HepG2 (cell line): Measurements from ENCODE around the gene GDE1. TPM values are rescaled to one million over a fixed set of nuclear protein-coding genes. Genes with fewer than 3 reads are reported as not detected.

ENCODE experiments used
- CBX5 ChIP-seq: sonication (generic); formaldehyde crosslinking; IDR thresholded peaks from 2 replicates; pipeline ENCODE4 v1.4.0; 2020; ENCODE audit warnings: missing genetic modification reagents, borderline replicate concordance
- ETV6 ChIP-seq: sonication (generic); formaldehyde crosslinking; conservative IDR thresholded peaks from 2 replicates; pipeline ENCODE4 v1.4.0; 2020; ENCODE audit warnings: missing genetic modification reagents
- JUNB ChIP-seq: sonication (generic); formaldehyde crosslinking; IDR thresholded peaks from 2 replicates; pipeline ENCODE4 v1.8.0; 2022; ENCODE audit warnings: missing genetic modification reagents, mild to moderate bottlenecking, borderline replicate concordance
- KDM6A ChIP-seq: IDR thresholded peaks from 2 replicates; pipeline ENCODE4 v1.6.1; 2016; ENCODE audit warnings: low read depth
- NCOA5 ChIP-seq: sonication (generic); formaldehyde crosslinking; IDR thresholded peaks from 2 replicates; pipeline ENCODE4 v1.4.0; 2020; ENCODE audit warnings: missing genetic modification reagents
- NFKBIZ ChIP-seq: IDR thresholded peaks from 2 replicates; pipeline ENCODE4 v1.6.1; 2018; ENCODE audit warnings: missing genetic modification reagents, missing compliant biosample characterization
- NRL ChIP-seq: sonication (generic); formaldehyde crosslinking; IDR thresholded peaks from 2 replicates; pipeline ENCODE4 v1.5.0; 2020; ENCODE audit warnings: missing genetic modification reagents, mild to moderate bottlenecking, moderate library complexity, borderline replicate concordance
- RNF2 ChIP-seq: fragments of 450-650 bp; conservative IDR thresholded peaks from 2 replicates; pipeline ENCODE4 v1.6.1; 2016; ENCODE audit warnings: low read depth
- ZBTB3 ChIP-seq: sonication (generic); formaldehyde crosslinking; IDR thresholded peaks from 2 replicates; pipeline ENCODE4 v1.4.0; 2020; ENCODE audit warnings: low read depth, mild to moderate bottlenecking, moderate library complexity, missing genetic modification reagents, borderline replicate concordance
- ZNF672 ChIP-seq: sonication (generic); formaldehyde crosslinking; IDR thresholded peaks from 2 replicates; pipeline ENCODE4 v1.8.1; 2022; ENCODE audit warnings: missing genetic modification reagents
- ZNF720 ChIP-seq: sonication (generic); formaldehyde crosslinking; IDR thresholded peaks from 2 replicates; pipeline ENCODE4 v1.4.0; 2020; ENCODE audit warnings: missing genetic modification reagents
- ZSCAN21 ChIP-seq: sonication (generic); formaldehyde crosslinking; IDR thresholded peaks from 2 replicates; pipeline ENCODE4 v1.8.0; 2022; ENCODE audit warnings: mild to moderate bottlenecking, missing genetic modification reagents, moderate library complexity, borderline replicate concordance
- polyA plus RNA-seq, 8 experiments: library from polyadenylated mRNA; depleted of rRNA in 3 of 8; stranded (reverse) in 7 of 8; unstranded in 1 of 8; fragments of >200 nt; fragmentation: Illumina TruSeq in 4 of 8; extraction: Trizol in 4 of 8; gene quantifications; 2 replicates each; pipeline versions ENCODE4 v1.2.1 to v1.2.3, GENCODE V29; 2011 to 2016; ENCODE audit warnings: low read depth in 4 of 8, missing spikeins in 1 of 8, mixed read lengths in 1 of 8; ENCODE audit not compliant: insufficient read depth in 1 of 8
- total RNA-seq, 5 experiments: library from RNA; depleted of rRNA; stranded (reverse); fragments of >200 nt; fragmentation: Illumina TruSeq; extraction: Trizol; gene quantifications; 2 replicates each; pipeline ENCODE4 v1.2.3, GENCODE V29; 2016; ENCODE audit warnings: low read depth in 1 of 5
- TF ChIP-seq, protein P1 (sequence below): sonication (generic); formaldehyde crosslinking; IDR thresholded peaks from 2 replicates; pipeline ENCODE4 v1.5.0; 2020; ENCODE audit warnings: missing genetic modification reagents
- TF ChIP-seq, protein P2 (sequence below): sonication (generic); formaldehyde crosslinking; IDR thresholded peaks from 2 replicates; pipeline ENCODE4 v1.4.0; 2020; ENCODE audit warnings: missing genetic modification reagents
- TF ChIP-seq, protein P3 (sequence below): sonication (generic); IDR thresholded peaks from 2 replicates; pipeline ENCODE4 v1.6.1; 2016; ENCODE audit warnings: low read depth, borderline replicate concordance
- TF ChIP-seq, protein P4 (sequence below): IDR thresholded peaks from 2 replicates; pipeline ENCODE4 v1.6.1; 2016; ENCODE audit warnings: low read depth, missing genetic modification reagents, missing compliant biosample characterization
- TF ChIP-seq, protein P5 (sequence below): sonication (generic); formaldehyde crosslinking; IDR thresholded peaks from 2 replicates; pipeline ENCODE4 v1.4.0; 2020; ENCODE audit warnings: mild to moderate bottlenecking, missing genetic modification reagents, borderline replicate concordance

Gene GDE1
- total and polyA plus RNA-seq, 2 of the 13 experiments (the other 11 are each of a cell fraction or from before 2014, with no cell fraction given): 35.9 to 59.0 TPM

GRCh38 chr16:19523559-19524355 lies 1.9 kb upstream of the GDE1 start, which contains the start of gene CCP110 (continued):
- TF ChIP-seq NRL (CRISPR knock-in tag): 0 out of 2 replicates have a peak, but pooled peaks have one; percentile 64
- TF ChIP-seq, protein P1, sequence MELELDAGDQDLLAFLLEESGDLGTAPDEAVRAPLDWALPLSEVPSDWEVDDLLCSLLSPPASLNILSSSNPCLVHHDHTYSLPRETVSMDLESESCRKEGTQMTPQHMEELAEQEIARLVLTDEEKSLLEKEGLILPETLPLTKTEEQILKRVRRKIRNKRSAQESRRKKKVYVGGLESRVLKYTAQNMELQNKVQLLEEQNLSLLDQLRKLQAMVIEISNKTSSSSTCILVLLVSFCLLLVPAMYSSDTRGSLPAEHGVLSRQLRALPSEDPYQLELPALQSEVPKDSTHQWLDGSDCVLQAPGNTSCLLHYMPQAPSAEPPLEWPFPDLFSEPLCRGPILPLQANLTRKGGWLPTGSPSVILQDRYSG: no peak
- 0 out of 2 replicates have a peak, but pooled peaks have one; percentile 83 for TF ChIP-seq ZSCAN21 (CRISPR knock-in tag)
- TF ChIP-seq, protein P2, sequence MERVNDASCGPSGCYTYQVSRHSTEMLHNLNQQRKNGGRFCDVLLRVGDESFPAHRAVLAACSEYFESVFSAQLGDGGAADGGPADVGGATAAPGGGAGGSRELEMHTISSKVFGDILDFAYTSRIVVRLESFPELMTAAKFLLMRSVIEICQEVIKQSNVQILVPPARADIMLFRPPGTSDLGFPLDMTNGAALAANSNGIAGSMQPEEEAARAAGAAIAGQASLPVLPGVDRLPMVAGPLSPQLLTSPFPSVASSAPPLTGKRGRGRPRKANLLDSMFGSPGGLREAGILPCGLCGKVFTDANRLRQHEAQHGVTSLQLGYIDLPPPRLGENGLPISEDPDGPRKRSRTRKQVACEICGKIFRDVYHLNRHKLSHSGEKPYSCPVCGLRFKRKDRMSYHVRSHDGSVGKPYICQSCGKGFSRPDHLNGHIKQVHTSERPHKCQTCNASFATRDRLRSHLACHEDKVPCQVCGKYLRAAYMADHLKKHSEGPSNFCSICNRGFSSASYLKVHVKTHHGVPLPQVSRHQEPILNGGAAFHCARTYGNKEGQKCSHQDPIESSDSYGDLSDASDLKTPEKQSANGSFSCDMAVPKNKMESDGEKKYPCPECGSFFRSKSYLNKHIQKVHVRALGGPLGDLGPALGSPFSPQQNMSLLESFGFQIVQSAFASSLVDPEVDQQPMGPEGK (CRISPR knock-in tag): peak; percentile 34
- TF ChIP-seq CBX5: peak; percentile 40; the same call in 1 of the 2 replicates
- TF ChIP-seq, protein P3, sequence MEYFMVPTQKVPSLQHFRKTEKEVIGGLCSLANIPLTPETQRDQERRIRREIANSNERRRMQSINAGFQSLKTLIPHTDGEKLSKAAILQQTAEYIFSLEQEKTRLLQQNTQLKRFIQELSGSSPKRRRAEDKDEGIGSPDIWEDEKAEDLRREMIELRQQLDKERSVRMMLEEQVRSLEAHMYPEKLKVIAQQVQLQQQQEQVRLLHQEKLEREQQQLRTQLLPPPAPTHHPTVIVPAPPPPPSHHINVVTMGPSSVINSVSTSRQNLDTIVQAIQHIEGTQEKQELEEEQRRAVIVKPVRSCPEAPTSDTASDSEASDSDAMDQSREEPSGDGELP: peak; percentile 36; the same call in 1 of the 2 replicates
- TF ChIP-seq ETV6 (CRISPR knock-in tag): no peak; the same call in 1 of the 2 replicates
- no peak for TF ChIP-seq ZNF672 (CRISPR knock-in tag)
- TF ChIP-seq, protein P4, sequence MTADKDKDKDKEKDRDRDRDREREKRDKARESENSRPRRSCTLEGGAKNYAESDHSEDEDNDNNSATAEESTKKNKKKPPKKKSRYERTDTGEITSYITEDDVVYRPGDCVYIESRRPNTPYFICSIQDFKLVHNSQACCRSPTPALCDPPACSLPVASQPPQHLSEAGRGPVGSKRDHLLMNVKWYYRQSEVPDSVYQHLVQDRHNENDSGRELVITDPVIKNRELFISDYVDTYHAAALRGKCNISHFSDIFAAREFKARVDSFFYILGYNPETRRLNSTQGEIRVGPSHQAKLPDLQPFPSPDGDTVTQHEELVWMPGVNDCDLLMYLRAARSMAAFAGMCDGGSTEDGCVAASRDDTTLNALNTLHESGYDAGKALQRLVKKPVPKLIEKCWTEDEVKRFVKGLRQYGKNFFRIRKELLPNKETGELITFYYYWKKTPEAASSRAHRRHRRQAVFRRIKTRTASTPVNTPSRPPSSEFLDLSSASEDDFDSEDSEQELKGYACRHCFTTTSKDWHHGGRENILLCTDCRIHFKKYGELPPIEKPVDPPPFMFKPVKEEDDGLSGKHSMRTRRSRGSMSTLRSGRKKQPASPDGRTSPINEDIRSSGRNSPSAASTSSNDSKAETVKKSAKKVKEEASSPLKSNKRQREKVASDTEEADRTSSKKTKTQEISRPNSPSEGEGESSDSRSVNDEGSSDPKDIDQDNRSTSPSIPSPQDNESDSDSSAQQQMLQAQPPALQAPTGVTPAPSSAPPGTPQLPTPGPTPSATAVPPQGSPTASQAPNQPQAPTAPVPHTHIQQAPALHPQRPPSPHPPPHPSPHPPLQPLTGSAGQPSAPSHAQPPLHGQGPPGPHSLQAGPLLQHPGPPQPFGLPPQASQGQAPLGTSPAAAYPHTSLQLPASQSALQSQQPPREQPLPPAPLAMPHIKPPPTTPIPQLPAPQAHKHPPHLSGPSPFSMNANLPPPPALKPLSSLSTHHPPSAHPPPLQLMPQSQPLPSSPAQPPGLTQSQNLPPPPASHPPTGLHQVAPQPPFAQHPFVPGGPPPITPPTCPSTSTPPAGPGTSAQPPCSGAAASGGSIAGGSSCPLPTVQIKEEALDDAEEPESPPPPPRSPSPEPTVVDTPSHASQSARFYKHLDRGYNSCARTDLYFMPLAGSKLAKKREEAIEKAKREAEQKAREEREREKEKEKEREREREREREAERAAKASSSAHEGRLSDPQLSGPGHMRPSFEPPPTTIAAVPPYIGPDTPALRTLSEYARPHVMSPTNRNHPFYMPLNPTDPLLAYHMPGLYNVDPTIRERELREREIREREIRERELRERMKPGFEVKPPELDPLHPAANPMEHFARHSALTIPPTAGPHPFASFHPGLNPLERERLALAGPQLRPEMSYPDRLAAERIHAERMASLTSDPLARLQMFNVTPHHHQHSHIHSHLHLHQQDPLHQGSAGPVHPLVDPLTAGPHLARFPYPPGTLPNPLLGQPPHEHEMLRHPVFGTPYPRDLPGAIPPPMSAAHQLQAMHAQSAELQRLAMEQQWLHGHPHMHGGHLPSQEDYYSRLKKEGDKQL (CRISPR knock-in tag): no peak
- TF ChIP-seq, protein P5, sequence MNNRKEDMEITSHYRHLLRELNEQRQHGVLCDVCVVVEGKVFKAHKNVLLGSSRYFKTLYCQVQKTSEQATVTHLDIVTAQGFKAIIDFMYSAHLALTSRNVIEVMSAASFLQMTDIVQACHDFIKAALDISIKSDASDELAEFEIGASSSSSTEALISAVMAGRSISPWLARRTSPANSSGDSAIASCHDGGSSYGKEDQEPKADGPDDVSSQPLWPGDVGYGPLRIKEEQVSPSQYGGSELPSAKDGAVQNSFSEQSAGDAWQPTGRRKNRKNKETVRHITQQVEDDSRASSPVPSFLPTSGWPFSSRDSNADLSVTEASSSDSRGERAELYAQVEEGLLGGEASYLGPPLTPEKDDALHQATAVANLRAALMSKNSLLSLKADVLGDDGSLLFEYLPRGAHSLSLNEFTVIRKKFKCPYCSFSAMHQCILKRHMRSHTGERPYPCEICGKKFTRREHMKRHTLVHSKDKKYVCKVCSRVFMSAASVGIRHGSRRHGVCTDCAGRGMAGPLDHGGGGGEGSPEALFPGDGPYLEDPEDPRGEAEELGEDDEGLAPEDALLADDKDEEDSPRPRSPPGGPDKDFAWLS (CRISPR knock-in tag): peak; percentile 90
- TF ChIP-seq NCOA5 (CRISPR knock-in tag): no peak
- TF ChIP-seq RNF2: no peak; the same call in 1 of the 2 replicates
- TF ChIP-seq ZNF720 (CRISPR knock-in tag): no peak
- no peak for TF ChIP-seq KDM6A (CRISPR knock-in tag)
- 0 out of 2 replicates have a peak, but pooled peaks have one; percentile 64 for TF ChIP-seq ZBTB3
- peak; percentile 59; the same call in 1 of the 2 replicates for TF ChIP-seq NFKBIZ (CRISPR knock-in tag)
- TF ChIP-seq JUNB (CRISPR knock-in tag): peak; percentile 53; the same call in 1 of the 2 replicates
